ENCODE results near the gene TOR4A.

DNA sequence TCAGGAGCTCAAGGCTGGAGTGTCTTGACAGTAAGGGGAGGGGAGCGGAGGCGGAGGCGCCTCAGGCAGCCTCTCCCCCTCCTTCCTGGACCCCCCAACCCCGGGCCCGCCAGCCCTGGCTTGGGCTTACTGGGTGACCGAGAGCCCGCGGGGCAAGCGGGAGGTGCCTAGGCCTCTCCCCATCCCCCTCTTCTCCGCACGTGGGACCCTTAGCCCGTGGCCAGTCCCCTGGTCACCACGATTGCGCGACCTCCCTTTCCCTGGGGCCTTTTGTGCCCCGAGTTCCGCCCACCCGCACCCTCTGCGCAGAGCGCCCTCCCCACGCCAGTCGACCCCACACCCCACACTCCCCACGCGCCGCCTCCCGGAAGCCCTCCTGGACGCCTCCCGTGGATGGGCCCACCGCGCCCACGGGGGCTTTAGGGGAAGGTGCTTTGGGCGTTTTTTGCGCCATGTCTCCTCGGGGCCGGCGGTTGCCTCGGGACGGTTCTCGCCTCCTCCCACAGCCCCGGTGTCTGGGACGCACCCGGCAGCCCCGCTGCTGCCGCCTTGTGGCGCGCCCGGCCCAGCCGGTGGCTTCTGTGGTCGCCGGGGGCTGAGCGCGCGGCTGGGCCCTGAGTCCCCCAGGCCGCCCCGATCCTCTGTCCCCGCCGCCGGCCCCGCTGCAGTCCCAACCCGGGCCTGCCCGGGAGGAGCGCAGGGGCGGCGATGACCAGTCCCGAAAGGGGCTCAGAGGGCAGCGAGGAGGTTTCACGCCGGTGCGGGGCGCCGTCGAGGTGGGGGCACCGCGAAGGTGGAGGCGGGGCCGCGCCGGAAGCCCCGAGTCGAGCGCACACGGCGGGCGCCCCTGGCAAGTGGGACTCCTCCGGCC lies 3.2 kb downstream of the TOR4A start:
- TF ChIP-seq RFX5 (IDR thresholded peaks at IDR 0.05) (no peak), EP300 (IDR thresholded peaks at IDR 0.05) (no peak), CHD2 (IDR thresholded peaks at IDR 0.05; ENCODE audit: low read length, partially characterized antibody) (no peak), POLR2A (IDR thresholded peaks at IDR 0.05; ENCODE audit: low read length) (no peak), SREBF2 (IDR thresholded peaks at IDR 0.05) (no peak), RNF2 (IDR thresholded peaks at IDR 0.05; ENCODE audit: borderline replicate concordance, low read depth) (no peak), KDM1A (IDR thresholded peaks at IDR 0.05; ENCODE audit: low read depth) (no peak)
